Mesenchymal stem cell (in vitro differentiated cells and primary cell): ENCODE measurements around the gene IRF2BPL.
A peak's percentile ranks its signal among the peaks of the same experiment; 100 is the strongest.

Experiments used
- DNase-seq: peaks from one replicate; pipeline ENCODE4 v3.0.0-alpha.2; 2013
- H2AFZ ChIP-seq: one replicate; pipeline ENCODE4 v1.6.1; 2013; ENCODE audit warnings: low read depth, mild to moderate bottlenecking, control low read depth, inconsistent platforms, low read length, moderate library complexity
- H2AK5ac ChIP-seq: 2 replicates; pipeline ENCODE4 v1.6.1; 2013; ENCODE audit warnings: low read length, moderate library complexity, mild to moderate bottlenecking, inconsistent platforms; ENCODE audit not compliant: severe bottlenecking
- H2BK120ac ChIP-seq: one replicate; pipeline ENCODE4 v1.6.1; 2013; ENCODE audit warnings: low read depth, mild to moderate bottlenecking, inconsistent platforms, low read length, moderate library complexity
- H2BK12ac ChIP-seq, 2 experiments: one replicate each; pipeline ENCODE4 v1.6.1; 2013; ENCODE audit warnings: inconsistent platforms in 2 of 2, low read length in 2 of 2, mild to moderate bottlenecking in 2 of 2, moderate library complexity in 2 of 2, control low read depth in 1 of 2
- H2BK15ac ChIP-seq: one replicate; pipeline ENCODE4 v1.6.1; 2013; ENCODE audit warnings: mild to moderate bottlenecking, low read depth, inconsistent platforms; ENCODE audit not compliant: poor library complexity, severe bottlenecking
- H2BK5ac ChIP-seq: 2 replicates; pipeline ENCODE4 v1.6.1; 2013; ENCODE audit warnings: low read depth, mild to moderate bottlenecking, low read length, control low read depth, inconsistent platforms; ENCODE audit not compliant: poor library complexity, severe bottlenecking
- H3K14ac ChIP-seq, 2 experiments: one replicate each; pipeline ENCODE4 v1.6.1; 2013; ENCODE audit warnings: inconsistent platforms in 2 of 2, low read length in 2 of 2, control low read depth in 1 of 2, mild to moderate bottlenecking in 1 of 2, moderate library complexity in 1 of 2
- H3K18ac ChIP-seq, 2 experiments: one replicate each; pipeline ENCODE4 v1.6.1; 2013; ENCODE audit warnings: inconsistent platforms in 2 of 2, low read length in 2 of 2, control low read depth in 1 of 2, low read depth in 1 of 2, mild to moderate bottlenecking in 1 of 2
- H3K23ac ChIP-seq, 2 experiments: one replicate each; pipeline ENCODE4 v1.6.1; 2013; ENCODE audit warnings: inconsistent platforms in 2 of 2, low read length in 2 of 2, mild to moderate bottlenecking in 2 of 2, moderate library complexity in 2 of 2, control low read depth in 1 of 2
- H3K27ac ChIP-seq: 2 replicates; pipeline ENCODE4 v1.5.1; 2013; ENCODE audit warnings: mild to moderate bottlenecking, moderate library complexity, low read length, control low read depth, inconsistent platforms; ENCODE audit not compliant: poor library complexity, severe bottlenecking
- H3K27me3 ChIP-seq, 2 experiments: 2 replicates each; pipeline versions ENCODE4 v1.6.1 to v1.7.0; 2013; ENCODE audit warnings: low read length in 2 of 2, mild to moderate bottlenecking in 2 of 2, moderate library complexity in 2 of 2, control low read depth in 1 of 2, inconsistent platforms in 1 of 2; ENCODE audit not compliant: control insufficient read depth in 1 of 2, insufficient read depth in 1 of 2
- H3K36me3 ChIP-seq, 2 experiments: 2 replicates each; pipeline versions ENCODE4 v1.6.1 to v1.7.0; 2013; ENCODE audit warnings: low read length in 2 of 2, control low read depth in 1 of 2, inconsistent platforms in 1 of 2, low read depth in 1 of 2, mild to moderate bottlenecking in 1 of 2; ENCODE audit not compliant: insufficient read depth in 2 of 2, control insufficient read depth in 1 of 2
- H3K4ac ChIP-seq, 2 experiments: one replicate each; pipeline ENCODE4 v1.6.1; 2013; ENCODE audit warnings: inconsistent platforms in 2 of 2, low read length in 2 of 2, mild to moderate bottlenecking in 2 of 2, moderate library complexity in 2 of 2, control low read depth in 1 of 2, low read depth in 1 of 2
- H3K4me1 ChIP-seq: 2 replicates; pipeline ENCODE4 v1.6.1; 2013; ENCODE audit warnings: low read depth, low read length, control low read depth; ENCODE audit not compliant: control insufficient read depth, insufficient read depth
- H3K4me2 ChIP-seq: 2 replicates; pipeline ENCODE4 v1.6.1; 2013; ENCODE audit warnings: low read length, mild to moderate bottlenecking, inconsistent platforms; ENCODE audit not compliant: poor library complexity, severe bottlenecking
- H3K4me3 ChIP-seq, 2 experiments: 2 replicates each; pipeline versions ENCODE4 v1.5.1 to v1.7.0; 2013; ENCODE audit warnings: low read length in 2 of 2, mild to moderate bottlenecking in 2 of 2, control low read depth in 1 of 2, low read depth in 1 of 2; ENCODE audit not compliant: insufficient read depth in 1 of 2
- H3K79me1 ChIP-seq: replicated peaks from 2 replicates; pipeline ENCODE4 v1.6.1; 2013; ENCODE audit warnings: mild to moderate bottlenecking, control low read depth, low read length, inconsistent platforms; ENCODE audit not compliant: poor library complexity, severe bottlenecking
- H3K9ac ChIP-seq: 2 replicates; pipeline ENCODE4 v1.7.0; 2013; ENCODE audit warnings: mild to moderate bottlenecking, low read length, moderate library complexity
- H3K9me3 ChIP-seq: 2 replicates; pipeline ENCODE4 v1.7.0; 2013; ENCODE audit warnings: mild to moderate bottlenecking, low read length; ENCODE audit not compliant: control insufficient read depth
- H4K8ac ChIP-seq: one replicate; pipeline ENCODE4 v1.6.1; 2013; ENCODE audit warnings: inconsistent platforms, mild to moderate bottlenecking, low read length, moderate library complexity
- H4K91ac ChIP-seq: one replicate; pipeline ENCODE4 v1.6.1; 2013; ENCODE audit warnings: mild to moderate bottlenecking, low read length, inconsistent platforms
- WGBS: methylation state at CpG from one replicate; pipeline ENCODE4 v1.1.7; 2013; ENCODE audit warnings: mixed read lengths; 5-methylcytosine and 5-hydroxymethylcytosine counted together

The IRF2BPL gene

DNA sequence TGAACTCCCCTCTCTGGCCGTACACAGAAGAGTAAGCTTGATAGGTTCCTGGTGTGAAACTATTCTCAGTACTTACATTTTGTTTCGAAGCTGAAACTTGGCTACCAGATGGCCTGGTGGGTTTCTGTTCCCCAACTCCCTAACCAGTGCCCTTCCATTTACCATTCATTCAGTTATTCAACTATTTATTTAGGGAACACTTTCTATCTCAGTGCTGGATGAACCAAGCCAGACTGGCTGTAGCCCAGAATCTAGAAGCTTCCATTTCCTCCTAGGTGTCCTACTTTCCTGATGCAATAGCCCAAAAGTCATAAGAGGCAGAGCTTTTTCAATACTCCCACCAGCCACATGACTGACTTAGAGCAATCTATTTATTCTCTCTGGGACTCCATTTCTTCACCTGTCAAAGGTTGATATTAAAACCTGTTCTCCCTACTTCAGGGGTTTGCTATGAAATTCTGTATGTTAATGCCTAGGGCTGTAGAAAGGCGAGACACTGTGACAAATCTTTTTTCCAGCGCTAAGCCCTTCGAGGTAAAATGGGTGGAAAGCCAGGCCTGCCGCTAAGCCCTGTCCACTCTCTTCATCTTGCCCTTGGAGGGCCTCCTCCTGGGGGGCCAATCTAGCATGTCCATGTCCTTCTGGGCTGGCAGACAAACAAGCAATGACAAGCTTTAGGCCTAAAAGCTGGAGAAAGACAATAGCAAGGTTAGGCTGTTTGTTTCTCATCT, 8.1 kb upstream of the IRF2BPL start:
- H2BK5ac ChIP-seq, result no peak overlapping the region
- no peak overlapping the region for H3K14ac ChIP-seq
- peak overlapping the region; percentile 77 for H2BK15ac ChIP-seq
- peak overlapping the region; percentile 73 to 95 for H3K4ac ChIP-seq
- WGBS, result 87% methylated on average over 6 of the region's 6 CpGs
- H2BK12ac ChIP-seq, result peak overlapping the region; percentile 92 to 98
- no peak overlapping the region for H3K4me2 ChIP-seq
- peaks cover 3% of the 10 kb centered on the region for H3K79me1 ChIP-seq
- H3K27ac ChIP-seq, result no peak overlapping the region
- H3K36me3 ChIP-seq, result no peaks in the 10 kb centered on the region
- H3K23ac ChIP-seq, result peak overlapping the region in 1 of 2 experiments; percentile 67
- peak overlapping the region; percentile 50 to 86 for H3K18ac ChIP-seq
- peak overlapping the region; percentile 39 for H3K9ac ChIP-seq
- no peak overlapping the region for H2AFZ ChIP-seq
- H3K9me3 ChIP-seq, result no peaks in the 10 kb centered on the region
- DNase-seq, result no peak
- H2BK120ac ChIP-seq, result peak overlapping the region; percentile 91
- peak overlapping the region; percentile 81 for H4K91ac ChIP-seq
- no peak overlapping the region for H4K8ac ChIP-seq
- no peak overlapping the region for H3K4me3 ChIP-seq
- peaks cover 44% of the 10 kb centered on the region for H3K4me1 ChIP-seq
- no peaks in the 10 kb centered on the region for H3K27me3 ChIP-seq
- peak overlapping the region; percentile 81 for H2AK5ac ChIP-seq

DNA sequence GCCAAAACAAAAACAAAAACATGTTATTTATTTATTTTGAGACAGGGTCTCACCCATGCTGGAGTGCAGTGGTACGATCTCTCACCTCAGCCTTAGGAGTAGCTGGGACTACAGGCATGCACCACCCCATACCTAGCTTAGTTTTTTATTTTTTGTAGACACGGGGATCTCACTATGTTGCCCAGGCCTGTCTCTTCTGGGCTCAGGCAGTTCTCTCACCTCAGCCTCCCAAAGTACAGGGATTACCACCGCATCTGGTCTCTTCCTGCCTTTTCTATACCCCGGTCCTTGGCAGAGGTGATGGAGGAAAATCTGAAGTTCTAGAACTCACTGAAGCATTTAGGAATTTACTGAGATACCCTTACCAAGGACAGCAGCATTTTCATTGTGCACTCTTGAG, 6.8 kb upstream of the IRF2BPL start:
- no peaks in the 10 kb centered on the region for H3K27me3 ChIP-seq
- no peak overlapping the region for H4K91ac ChIP-seq
- no peak overlapping the region for H3K4me3 ChIP-seq
- H3K18ac ChIP-seq, result peak overlapping the region; percentile 51 to 75
- H3K4me2 ChIP-seq, result no peak overlapping the region
- no peak overlapping the region for H3K14ac ChIP-seq
- H3K4ac ChIP-seq, result peak overlapping the region in 1 of 2 experiments; percentile 54
- H3K9me3 ChIP-seq, result no peaks in the 10 kb centered on the region
- H2BK12ac ChIP-seq, result peak overlapping the region; percentile 37 to 71
- no peak overlapping the region for H3K9ac ChIP-seq
- H3K36me3 ChIP-seq, result no peaks in the 10 kb centered on the region
- no peak for DNase-seq
- no peak overlapping the region for H2BK5ac ChIP-seq
- H2AFZ ChIP-seq, result no peak overlapping the region
- H2BK120ac ChIP-seq, result no peak overlapping the region
- peak overlapping the region; percentile 0 for H2BK15ac ChIP-seq
- H4K8ac ChIP-seq, result no peak overlapping the region
- whole genome bisulfite sequencing, result 94% methylated on average over 4 of the region's 4 CpGs
- H2AK5ac ChIP-seq, result peak overlapping the region; percentile 93
- no peak overlapping the region for H3K23ac ChIP-seq
- H3K4me1 ChIP-seq, result peaks cover 39% of the 10 kb centered on the region
- peaks cover 3% of the 10 kb centered on the region for H3K79me1 ChIP-seq
- peak overlapping the region; percentile 99 for H3K27ac ChIP-seq

DNA sequence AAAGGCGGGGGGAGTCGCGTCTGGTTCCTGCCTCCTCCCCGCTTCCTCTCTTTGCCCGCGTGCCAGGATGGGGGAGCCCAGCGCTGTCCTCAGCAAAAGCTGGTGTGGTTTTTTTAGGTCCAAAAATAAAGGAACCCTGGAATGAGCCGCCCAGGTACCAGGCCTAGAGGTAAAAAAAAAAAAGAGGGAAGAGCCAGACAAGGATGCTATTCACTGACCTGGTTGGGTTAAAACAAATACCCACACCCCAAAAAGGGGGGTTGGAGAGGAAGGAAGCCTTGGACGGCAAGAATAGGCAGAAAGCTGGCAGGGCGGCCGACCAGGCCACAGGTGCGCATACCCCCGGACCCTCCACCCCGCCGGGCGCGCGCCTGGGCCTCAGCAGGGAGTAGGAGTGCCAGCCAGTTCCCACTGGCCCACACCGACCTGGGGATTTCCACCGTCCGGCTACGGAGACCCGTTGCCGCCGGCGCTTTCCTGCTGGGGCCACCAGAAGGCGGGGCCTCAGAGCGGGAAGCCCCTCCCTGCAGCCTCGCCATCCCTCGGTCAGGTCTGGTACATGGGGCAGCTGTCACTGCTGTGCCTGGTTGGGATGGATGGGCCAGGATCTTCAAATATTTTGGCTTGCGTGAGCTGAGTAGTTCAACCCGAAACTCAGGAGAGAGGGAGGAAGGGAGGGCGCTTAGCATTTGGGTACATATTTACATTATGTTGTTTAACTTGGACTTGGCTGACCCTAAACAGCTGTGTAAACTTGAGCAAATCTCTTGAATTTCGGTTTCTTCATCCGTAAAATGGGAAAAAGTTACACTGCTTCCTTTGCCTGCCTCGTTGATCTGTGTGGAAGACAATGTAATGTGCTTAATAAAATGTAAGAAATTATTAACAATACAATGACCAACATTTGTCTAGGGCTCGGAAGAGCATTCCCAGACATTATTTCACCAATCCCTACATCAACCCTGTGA, 5.4 kb upstream of the IRF2BPL start:
- Histone ChIP-seq H2BK120ac (peak overlapping the region; percentile 94), H3K27ac (peak overlapping the region; percentile 99), H3K79me1 (peaks cover 9% of the 10 kb centered on the region), H2AFZ (no peak overlapping the region), H3K36me3 (no peaks in the 10 kb centered on the region), H3K27me3 (no peaks in the 10 kb centered on the region), H3K4me1 (peaks cover 47% of the 10 kb centered on the region), H3K9me3 (no peaks in the 10 kb centered on the region), H3K18ac (peak overlapping the region; percentile 99 to 100), H3K9ac (peak overlapping the region; percentile 95), H3K4me2 (peak overlapping the region; percentile 70), H3K4me3 (peak overlapping the region; percentile 48 to 86), H2BK15ac (peak overlapping the region; percentile 20), H3K4ac (peak overlapping the region; percentile 99 to 100), H4K8ac (peak overlapping the region; percentile 100), H4K91ac (peak overlapping the region; percentile 99), H2BK12ac (peak overlapping the region; percentile 94 to 99), H2BK5ac (peak overlapping the region; percentile 39), H3K14ac (peak overlapping the region in 1 of 2 experiments; percentile 98), H2AK5ac (peak overlapping the region; percentile 68), H3K23ac (peak overlapping the region in 1 of 2 experiments; percentile 51)
- peak; percentile 96 for DNase-seq
- WGBS, result 1% methylated on average over 33 of the region's 37 CpGs
